ENCODE data around the gene CD22.

DNA sequence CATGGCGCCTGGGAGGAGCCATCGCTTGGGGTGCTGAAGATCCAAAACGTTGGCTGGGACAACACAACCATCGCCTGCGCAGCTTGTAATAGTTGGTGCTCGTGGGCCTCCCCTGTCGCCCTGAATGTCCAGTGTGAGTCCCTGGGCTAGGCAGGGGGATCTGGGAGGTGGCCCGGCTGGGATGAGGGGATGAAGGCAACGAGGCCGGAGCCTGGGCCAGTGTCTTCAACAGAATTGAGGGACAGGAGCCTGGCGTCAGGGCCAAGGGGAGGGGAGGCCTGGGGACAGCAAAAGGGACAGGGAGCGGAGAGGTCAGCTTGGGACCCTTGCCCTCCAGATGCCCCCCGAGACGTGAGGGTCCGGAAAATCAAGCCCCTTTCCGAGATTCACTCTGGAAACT is 12.0 kb downstream of the CD22 start:
- TF ChIP-seq CTCF (IDR thresholded peaks at IDR 0.05) (no peak), POLR2A (IDR thresholded peaks at IDR 0.05) (no peak), POLR2AphosphoS5 (IDR thresholded peaks at IDR 0.05) (no peak), EP300 (IDR thresholded peaks at IDR 0.05) (no peak)

Measured in upper lobe of left lung (tissue), 4 donors.